ENCODE measurements around the gene RAD52. TPM values are rescaled to one million over a fixed set of nuclear protein-coding genes. Genes with fewer than 3 reads are reported as not detected.

Gene RAD52
- total RNA-seq, 2 experiments from 2014 or later: 30.3 to 30.8 TPM

DNA sequence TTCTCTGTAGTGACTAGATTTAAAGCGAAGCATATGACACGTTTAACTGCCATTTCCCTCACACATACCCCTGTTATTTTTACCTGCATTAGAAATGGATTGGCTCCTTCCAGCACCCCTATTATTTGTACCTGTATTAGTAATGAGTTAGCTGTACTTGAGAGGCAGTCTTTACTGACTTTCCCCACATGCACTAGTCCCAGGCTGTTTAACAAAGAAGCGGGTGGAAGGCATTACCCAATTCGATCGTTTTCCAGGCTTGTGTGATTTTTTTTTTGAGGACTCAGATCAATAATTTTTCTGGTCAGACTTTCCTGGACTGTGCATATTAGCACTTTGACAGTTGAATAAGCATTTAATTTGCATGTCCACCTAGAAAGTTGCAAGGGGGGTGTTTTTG, 46.4 kb downstream of the RAD52 start:
- no TSS peak for BruUV-seq (replicated peaks)
- ChIA-PET CTCF (ENCODE audit: unreplicated experiment) (no interaction called here), POLR2A (interaction anchor here (0.6 kb wide), 1 partner anchor 82 kb away, joined by 3 read pairs; no protein-coding TSS in a partner anchor)
- DNase-seq (ENCODE audit: low spot score): no peak
- no peaks in the 10 kb centered on the region for H4K20me1 ChIP-seq (ENCODE audit: insufficient read depth, low read length)
- H3K4me2 ChIP-seq (ENCODE audit: low read length): no peak overlapping the region
- no peaks in the 10 kb centered on the region for H3K9me3 ChIP-seq (ENCODE audit: low read length)
- H3K79me2 ChIP-seq (ENCODE audit: insufficient read depth, low read depth, low read length): no peaks in the 10 kb centered on the region
- H3K4me1 ChIP-seq (ENCODE audit: insufficient read depth, low read length, poor library complexity, severe bottlenecking): no peaks in the 10 kb centered on the region
- H3K27ac ChIP-seq (ENCODE audit: low read depth, low read length, poor library complexity, severe bottlenecking): no peak overlapping the region
- intact Hi-C loops (cut with micrococcal nuclease; ENCODE audit: unreplicated experiment): no loop called here
- no peaks in the 10 kb centered on the region for H3K9me2 ChIP-seq (ENCODE audit: insufficient read depth, low read length)
- TF ChIP-seq EZH2phosphoT487 (IDR thresholded peaks at IDR 0.05; ENCODE audit: borderline replicate concordance, low read depth, low read length): no peak
- TF ChIP-seq, protein P1, sequence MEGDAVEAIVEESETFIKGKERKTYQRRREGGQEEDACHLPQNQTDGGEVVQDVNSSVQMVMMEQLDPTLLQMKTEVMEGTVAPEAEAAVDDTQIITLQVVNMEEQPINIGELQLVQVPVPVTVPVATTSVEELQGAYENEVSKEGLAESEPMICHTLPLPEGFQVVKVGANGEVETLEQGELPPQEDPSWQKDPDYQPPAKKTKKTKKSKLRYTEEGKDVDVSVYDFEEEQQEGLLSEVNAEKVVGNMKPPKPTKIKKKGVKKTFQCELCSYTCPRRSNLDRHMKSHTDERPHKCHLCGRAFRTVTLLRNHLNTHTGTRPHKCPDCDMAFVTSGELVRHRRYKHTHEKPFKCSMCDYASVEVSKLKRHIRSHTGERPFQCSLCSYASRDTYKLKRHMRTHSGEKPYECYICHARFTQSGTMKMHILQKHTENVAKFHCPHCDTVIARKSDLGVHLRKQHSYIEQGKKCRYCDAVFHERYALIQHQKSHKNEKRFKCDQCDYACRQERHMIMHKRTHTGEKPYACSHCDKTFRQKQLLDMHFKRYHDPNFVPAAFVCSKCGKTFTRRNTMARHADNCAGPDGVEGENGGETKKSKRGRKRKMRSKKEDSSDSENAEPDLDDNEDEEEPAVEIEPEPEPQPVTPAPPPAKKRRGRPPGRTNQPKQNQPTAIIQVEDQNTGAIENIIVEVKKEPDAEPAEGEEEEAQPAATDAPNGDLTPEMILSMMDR (conservative IDR thresholded peaks at IDR 0.05; ENCODE audit: low read length): no peak
- H2AFZ ChIP-seq (ENCODE audit: low read length): no peak overlapping the region
- H3K4me3 ChIP-seq (ENCODE audit: low read depth, low read length, poor library complexity, severe bottlenecking): no peak overlapping the region
- peaks cover 92% of the 10 kb centered on the region for H3K36me3 ChIP-seq (ENCODE audit: insufficient read depth, low read length)

DNA sequence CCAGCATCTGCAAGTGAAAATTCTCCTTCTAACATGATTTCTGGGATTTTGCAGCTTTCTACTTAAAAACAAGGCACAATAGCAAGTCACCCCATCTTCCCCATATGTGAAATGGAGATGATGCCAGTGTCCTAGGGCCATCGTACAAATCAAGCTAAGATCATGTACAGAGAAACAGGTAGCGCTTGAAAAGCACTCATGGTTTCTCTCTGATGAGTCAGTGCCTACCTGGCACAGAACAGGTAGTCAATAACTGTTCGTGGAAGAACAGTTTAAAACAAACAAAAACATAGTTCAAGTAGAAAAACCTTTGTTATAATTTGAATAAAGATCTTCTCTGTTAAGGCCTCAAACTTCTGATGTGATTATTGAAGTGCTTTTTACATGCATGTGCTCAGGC, 46.9 kb downstream of the RAD52 start:
- ChIA-PET POLR2A (no interaction called here), CTCF (ENCODE audit: unreplicated experiment) (no interaction called here)
- H3K36me3 ChIP-seq (ENCODE audit: insufficient read depth, low read length): peaks cover 92% of the 10 kb centered on the region
- no peak for TF ChIP-seq EZH2phosphoT487 (IDR thresholded peaks at IDR 0.05; ENCODE audit: borderline replicate concordance, low read depth, low read length)
- TF ChIP-seq, protein P1 (conservative IDR thresholded peaks at IDR 0.05; ENCODE audit: low read length): no peak
- no peak overlapping the region for H3K27ac ChIP-seq (ENCODE audit: low read depth, low read length, poor library complexity, severe bottlenecking)
- no TSS peak for BruUV-seq (replicated peaks)
- intact Hi-C loops (cut with micrococcal nuclease; ENCODE audit: unreplicated experiment): no loop called here
- no peaks in the 10 kb centered on the region for H3K4me1 ChIP-seq (ENCODE audit: insufficient read depth, low read length, poor library complexity, severe bottlenecking)
- DNase-seq (ENCODE audit: low spot score): no peak
- H3K9me3 ChIP-seq (ENCODE audit: low read length): no peaks in the 10 kb centered on the region
- H3K79me2 ChIP-seq (ENCODE audit: insufficient read depth, low read depth, low read length): no peaks in the 10 kb centered on the region
- no peak overlapping the region for H3K4me2 ChIP-seq (ENCODE audit: low read length)
- H3K9me2 ChIP-seq (ENCODE audit: insufficient read depth, low read length): no peaks in the 10 kb centered on the region
- H3K4me3 ChIP-seq (ENCODE audit: low read depth, low read length, poor library complexity, severe bottlenecking): no peak overlapping the region
- no peak overlapping the region for H2AFZ ChIP-seq (ENCODE audit: low read length)
- H4K20me1 ChIP-seq (ENCODE audit: insufficient read depth, low read length): no peaks in the 10 kb centered on the region

DNA sequence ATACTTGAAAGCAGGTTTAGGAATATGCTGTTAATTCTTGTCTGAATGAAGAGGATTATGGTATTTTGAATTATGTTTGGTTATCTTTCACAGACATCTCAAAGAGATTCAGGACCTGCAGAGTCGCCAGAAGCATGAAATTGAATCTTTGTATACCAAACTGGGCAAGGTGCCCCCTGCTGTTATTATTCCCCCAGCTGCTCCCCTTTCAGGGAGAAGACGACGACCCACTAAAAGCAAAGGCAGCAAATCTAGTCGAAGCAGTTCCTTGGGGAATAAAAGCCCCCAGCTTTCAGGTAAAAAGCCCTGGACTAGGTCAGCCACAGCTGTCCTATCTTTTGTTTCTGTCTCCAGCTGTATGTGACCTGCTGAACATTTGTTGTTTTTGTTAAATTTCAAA, 52.1 kb downstream of the RAD52 start:
- POLR2A ChIA-PET: interaction anchor here (0.7 kb wide), 1 partner anchor 55 kb away, joined by 3 read pairs; no protein-coding TSS in a partner anchor

More for the DNA sequence above, 52.1 kb downstream of the RAD52 start:
- H3K4me3 ChIP-seq (ENCODE audit: low read depth, low read length, poor library complexity, severe bottlenecking): no peak overlapping the region
- no peak overlapping the region for H2AFZ ChIP-seq (ENCODE audit: low read length)
- TF ChIP-seq, protein P1 (conservative IDR thresholded peaks at IDR 0.05; ENCODE audit: low read length): no peak
- no peak for TF ChIP-seq EZH2phosphoT487 (IDR thresholded peaks at IDR 0.05; ENCODE audit: borderline replicate concordance, low read depth, low read length)
- no peaks in the 10 kb centered on the region for H3K4me1 ChIP-seq (ENCODE audit: insufficient read depth, low read length, poor library complexity, severe bottlenecking)
- intact Hi-C loops (cut with micrococcal nuclease; ENCODE audit: unreplicated experiment): loop anchor here (5.0 kb wide), 1 partner anchor 80 kb away; no protein-coding TSS in a partner anchor
- CTCF ChIA-PET (ENCODE audit: unreplicated experiment): no interaction called here
- no TSS peak for BruUV-seq (replicated peaks)
- H3K4me2 ChIP-seq (ENCODE audit: low read length): no peak overlapping the region
- H3K79me2 ChIP-seq (ENCODE audit: insufficient read depth, low read depth, low read length): no peaks in the 10 kb centered on the region
- H3K9me3 ChIP-seq (ENCODE audit: low read length): no peaks in the 10 kb centered on the region
- H3K9me2 ChIP-seq (ENCODE audit: insufficient read depth, low read length): no peaks in the 10 kb centered on the region
- DNase-seq (ENCODE audit: low spot score): no peak
- H3K27ac ChIP-seq (ENCODE audit: low read depth, low read length, poor library complexity, severe bottlenecking): no peak overlapping the region
- H3K36me3 ChIP-seq (ENCODE audit: insufficient read depth, low read length): peaks cover 83% of the 10 kb centered on the region
- H4K20me1 ChIP-seq (ENCODE audit: insufficient read depth, low read length): no peaks in the 10 kb centered on the region

All from OCI-LY7 (cell line).